Endodermal cell (in vitro differentiated cells): Measurements from ENCODE around the gene SNCA. TPM values are rescaled to one million over a fixed set of nuclear protein-coding genes. Genes with fewer than 3 reads are reported as not detected.

ENCODE experiments used
- DNase-seq: peaks from one replicate; pipeline ENCODE4 v3.0.0-alpha.2; 2017
- H3K27ac ChIP-seq: 2 replicates; pipeline ENCODE4 v1.5.1; 2013; ENCODE audit warnings: mild to moderate bottlenecking, low read depth, low read length, moderate library complexity
- H3K27me3 ChIP-seq: 2 replicates; pipeline ENCODE4 v1.6.1; 2013; ENCODE audit warnings: mild to moderate bottlenecking, low read length, moderate library complexity; ENCODE audit not compliant: insufficient read depth, control insufficient read depth, poor library complexity, severe bottlenecking
- H3K36me3 ChIP-seq: 2 replicates; pipeline ENCODE4 v1.7.0; 2013; ENCODE audit warnings: mild to moderate bottlenecking, low read length, moderate library complexity; ENCODE audit not compliant: control insufficient read depth, insufficient read depth
- H3K4me1 ChIP-seq: one replicate; pipeline ENCODE4 v1.7.0; 2013; ENCODE audit warnings: low read length; ENCODE audit not compliant: control insufficient read depth, insufficient read depth
- H3K4me3 ChIP-seq: 2 replicates; pipeline ENCODE4 v1.5.1; 2013; ENCODE audit warnings: mild to moderate bottlenecking, low read length, moderate library complexity
- H3K9ac ChIP-seq: 2 replicates; pipeline ENCODE4 v1.6.1; 2013; ENCODE audit warnings: mild to moderate bottlenecking, low read length, moderate library complexity; ENCODE audit not compliant: poor library complexity, severe bottlenecking; ENCODE audit errors: extremely low read depth
- H3K9me3 ChIP-seq: 2 replicates; pipeline ENCODE4 v1.6.1; 2013; ENCODE audit warnings: mild to moderate bottlenecking, low read length, moderate library complexity; ENCODE audit not compliant: control insufficient read depth
- H3K27ac Mint-ChIP-seq: 2 replicates; pipeline ENCODE4 v1.8.0; 2020; ENCODE audit warnings: mixed read lengths
- H3K27me3 Mint-ChIP-seq: 2 replicates; pipeline ENCODE4 v1.8.0; 2021; ENCODE audit warnings: mild to moderate bottlenecking, mixed read lengths; ENCODE audit not compliant: insufficient read depth
- H3K36me3 Mint-ChIP-seq: 2 replicates; pipeline ENCODE4 v1.8.0; 2020; ENCODE audit warnings: low read depth, mixed read lengths
- H3K4me1 Mint-ChIP-seq: 2 replicates; pipeline ENCODE4 v1.8.0; 2020; ENCODE audit warnings: mixed read lengths
- H3K4me3 Mint-ChIP-seq: 2 replicates; pipeline ENCODE4 v1.8.0; 2020; ENCODE audit warnings: mild to moderate bottlenecking, moderate library complexity, mixed read lengths
- H3K9me3 Mint-ChIP-seq: 2 replicates; pipeline ENCODE4 v1.8.0; 2020; ENCODE audit warnings: mild to moderate bottlenecking, mixed read lengths
- CTCF ChIP-seq: fragments of 200-600 bp; sonication (generic); conservative IDR thresholded peaks from 2 replicates; pipeline ENCODE4 v1.5.0; 2021; ENCODE audit warnings: antibody characterized with exemption, mild to moderate bottlenecking
- WGBS, 2 experiments: methylation state at CpG; one replicate each; pipeline versions ENCODE4 v1.1.5 to v1.1.7; 2013; ENCODE audit warnings: missing lambda C conversion rate in 2 of 2, mixed read lengths in 1 of 2; ENCODE audit not compliant: insufficient coverage in 1 of 2, insufficient read length in 1 of 2; 5-methylcytosine and 5-hydroxymethylcytosine counted together
- total RNA-seq, 2 donors: library from RNA; stranded (reverse); fragmentation: NEBNext Ultra II Directional in 1 of 2; extraction: Animal tissue kit (Norgen Biotek cat#: 25700) in 1 of 2; gene quantifications; 2 replicates in 1 of 2; 3 replicates in 1 of 2; pipeline ENCODE4 v1.2.1, GENCODE V29; 2021

The SNCA gene
- total RNA-seq, 2 donors from 2014 or later, result 11.3 to 13.5 TPM

DNA sequence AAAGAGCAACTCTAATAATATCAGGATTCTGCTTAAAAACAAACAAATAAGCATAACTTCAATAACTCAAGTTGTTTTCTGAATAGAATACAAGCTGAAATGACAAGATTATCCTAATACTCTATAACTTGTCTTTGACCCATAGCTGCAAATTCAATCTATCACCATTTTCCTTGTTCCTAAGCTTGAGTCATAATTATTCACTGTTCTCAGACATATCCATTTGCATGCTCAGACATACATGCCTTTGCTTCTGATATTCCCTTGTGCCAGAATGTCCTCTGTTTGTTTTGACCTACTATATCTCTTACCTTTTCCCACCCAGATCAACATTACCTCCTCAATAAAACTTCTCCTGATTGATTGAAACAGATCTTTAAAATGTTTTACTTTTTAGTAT, 109.7 kb downstream of the SNCA start:
- no peaks in the 10 kb centered on the region for H3K27me3 ChIP-seq
- no peak for DNase-seq
- no peak for TF ChIP-seq CTCF
- no peak overlapping the region for H3K9ac ChIP-seq
- H3K9me3 ChIP-seq, result no peaks in the 10 kb centered on the region
- no peaks in the 10 kb centered on the region for H3K36me3 ChIP-seq
- Mint-ChIP-seq H3K4me1 (peaks cover 6% of the 10 kb centered on the region), H3K36me3 (no peaks in the 10 kb centered on the region), H3K4me3 (no peak overlapping the region), H3K27me3 (no peaks in the 10 kb centered on the region), H3K27ac (no peak overlapping the region), H3K9me3 (no peaks in the 10 kb centered on the region)
- no peak overlapping the region for H3K27ac ChIP-seq
- no peak overlapping the region for H3K4me3 ChIP-seq
- no peaks in the 10 kb centered on the region for H3K4me1 ChIP-seq

DNA sequence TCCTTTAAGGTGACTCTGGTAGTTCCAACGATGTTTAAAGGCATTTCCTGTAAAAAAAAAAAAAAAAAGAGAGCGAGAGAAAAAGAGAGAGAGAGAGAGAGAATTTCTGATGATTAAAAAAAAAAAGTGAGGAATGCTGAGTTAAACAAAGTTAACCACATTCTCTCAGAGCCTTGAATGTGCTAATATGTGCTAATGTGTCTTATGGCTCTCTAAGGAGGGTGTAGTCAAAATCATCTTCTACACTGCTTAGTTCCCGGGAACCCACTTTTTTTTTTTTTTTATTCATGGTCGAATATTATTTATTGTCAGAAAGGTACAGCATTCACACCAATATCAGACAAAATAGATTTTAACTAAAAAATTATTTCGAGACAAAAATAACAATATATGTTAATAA, 111.7 kb downstream of the SNCA start:
- Mint-ChIP-seq H3K4me3 (no peak overlapping the region), H3K9me3 (no peaks in the 10 kb centered on the region), H3K27me3 (no peaks in the 10 kb centered on the region), H3K27ac (no peak overlapping the region), H3K36me3 (no peaks in the 10 kb centered on the region), H3K4me1 (peaks cover 6% of the 10 kb centered on the region)
- TF ChIP-seq CTCF, result no peak
- H3K9me3 ChIP-seq, result no peaks in the 10 kb centered on the region
- H3K27me3 ChIP-seq, result no peaks in the 10 kb centered on the region
- H3K4me3 ChIP-seq, result no peak overlapping the region
- WGBS, 2 experiments, result 79 to 83% methylated on average over 1 to 2 of the region's 5 CpGs
- H3K27ac ChIP-seq, result no peak overlapping the region
- H3K36me3 ChIP-seq, result no peaks in the 10 kb centered on the region
- H3K4me1 ChIP-seq, result no peaks in the 10 kb centered on the region
- DNase-seq, result no peak
- no peak overlapping the region for H3K9ac ChIP-seq

- H3K9ac ChIP-seq, result no peak overlapping the region
Measured at GRCh38 chr4:89724716-89725115, 112.2 kb downstream of the SNCA start.

More at GRCh38 chr4:89724716-89725115, 112.2 kb downstream of the SNCA start:
- Histone ChIP-seq H3K4me1 (no peaks in the 10 kb centered on the region), H3K27me3 (no peaks in the 10 kb centered on the region), H3K27ac (no peak overlapping the region), H3K36me3 (no peaks in the 10 kb centered on the region), H3K9me3 (no peaks in the 10 kb centered on the region), H3K4me3 (no peak overlapping the region)
- 88 to 89% methylated on average over 1 to 2 of the region's 2 CpGs for WGBS, 2 experiments
- Mint-ChIP-seq H3K9me3 (no peaks in the 10 kb centered on the region), H3K27me3 (no peaks in the 10 kb centered on the region), H3K36me3 (no peaks in the 10 kb centered on the region), H3K4me1 (peaks cover 6% of the 10 kb centered on the region), H3K4me3 (no peak overlapping the region), H3K27ac (no peak overlapping the region)
- TF ChIP-seq CTCF, result no peak
- DNase-seq, result no peak
